GM18861 (cell line): ENCODE results near the gene ZNF497.
"Not testable (repeated sequence)": the region's sequence is repeated elsewhere in the genome, so short reads cannot be mapped to it uniquely, and the experiment has no call there.

ENCODE experiments used
- ATAC-seq: cut with Tn5 transposase; IDR thresholded peaks from one replicate; pipeline ENCODE4 v1.9.1; 2021; ENCODE audit not compliant: unreplicated experiment

ZNF497 gene

GRCh38 chr19:58350001-58350861 is 12.3 kb downstream of the ZNF497 start:
- ATAC-seq: no peak

GRCh38 chr19:58349590-58349989 is 13.0 kb downstream of the ZNF497 start:
- no peak for ATAC-seq

DNA sequence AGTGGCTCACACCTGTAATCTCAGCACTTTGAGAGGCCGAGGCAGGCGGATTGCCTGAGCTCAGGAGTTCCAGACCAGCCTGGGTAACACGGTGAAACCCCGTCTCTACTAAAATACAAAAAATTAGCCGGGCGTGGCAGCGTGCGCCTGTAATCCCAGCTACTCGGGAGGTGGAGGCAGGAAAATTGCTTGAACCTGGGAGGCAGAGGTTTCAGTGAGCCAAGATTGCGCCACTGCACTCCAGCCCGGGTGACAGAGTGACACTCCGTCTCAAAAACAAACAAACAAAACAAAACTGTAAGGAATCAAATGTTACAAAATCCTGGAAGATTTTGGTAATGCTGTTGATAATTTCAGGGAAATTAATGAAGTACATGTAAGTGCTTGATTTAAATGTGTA is 14.5 kb downstream of the ZNF497 start:
- ATAC-seq: not testable (repeated sequence)

GRCh38 chr19:58346961-58347929 is 15.3 kb downstream of the ZNF497 start:
- peak; percentile 65 for ATAC-seq

GRCh38 chr19:58345558-58345957 is 17.0 kb downstream of the ZNF497 start:
- no peak for ATAC-seq

GRCh38 chr19:58338825-58339558 is 23.6 kb downstream of the ZNF497 start:
- ATAC-seq: no peak

GRCh38 chr19:58338336-58338735 is 24.2 kb downstream of the ZNF497 start:
- ATAC-seq: no peak

DNA sequence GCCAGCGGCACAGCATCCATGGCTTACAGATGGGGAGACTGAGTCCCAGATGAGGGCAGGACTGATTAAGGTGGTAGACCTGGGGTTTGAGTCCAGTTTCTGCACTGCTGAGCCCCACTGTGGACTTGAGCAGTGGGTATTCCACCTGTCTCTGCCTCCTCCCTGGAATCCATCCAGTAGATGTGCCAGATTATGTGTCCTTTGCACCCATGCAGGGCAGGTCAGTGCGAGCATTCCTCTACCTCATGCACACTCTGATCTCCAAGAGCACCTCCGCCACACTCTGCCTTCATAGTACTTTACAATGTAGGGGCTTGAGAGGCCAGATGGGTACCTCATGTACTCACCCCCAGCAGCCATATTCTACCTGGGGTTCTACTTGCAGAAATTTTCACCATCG is 25.7 kb downstream of the ZNF497 start:
- no peak for ATAC-seq

GRCh38 chr19:58336216-58336615 is 26.3 kb downstream of the ZNF497 start:
- ATAC-seq: no peak

GRCh38 chr19:58335630-58336029 is 26.9 kb downstream of the ZNF497 start:
- ATAC-seq: no peak

- no peak for ATAC-seq
Observed at GRCh38 chr19:58334691-58335249, 27.8 kb downstream of the ZNF497 start.

DNA sequence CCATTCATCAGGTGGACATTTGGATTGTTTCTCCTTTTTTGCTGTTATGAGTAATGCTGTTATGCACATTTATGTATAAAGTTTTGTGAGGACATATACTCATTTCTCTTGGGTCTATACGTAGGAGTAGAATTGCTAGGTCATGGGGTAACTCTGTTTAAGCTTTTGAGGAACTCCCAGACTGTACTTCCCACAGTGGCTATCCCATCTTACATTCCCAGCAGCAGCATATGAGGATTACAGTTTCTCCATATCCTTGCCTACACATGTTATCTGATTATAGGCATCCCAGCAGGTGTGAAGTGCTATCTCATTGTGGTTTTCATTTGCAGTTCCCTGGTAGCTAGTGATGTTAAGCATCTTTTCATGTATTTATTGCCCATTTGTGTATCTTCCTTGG is 29.9 kb downstream of the ZNF497 start:
- no peak for ATAC-seq

DNA sequence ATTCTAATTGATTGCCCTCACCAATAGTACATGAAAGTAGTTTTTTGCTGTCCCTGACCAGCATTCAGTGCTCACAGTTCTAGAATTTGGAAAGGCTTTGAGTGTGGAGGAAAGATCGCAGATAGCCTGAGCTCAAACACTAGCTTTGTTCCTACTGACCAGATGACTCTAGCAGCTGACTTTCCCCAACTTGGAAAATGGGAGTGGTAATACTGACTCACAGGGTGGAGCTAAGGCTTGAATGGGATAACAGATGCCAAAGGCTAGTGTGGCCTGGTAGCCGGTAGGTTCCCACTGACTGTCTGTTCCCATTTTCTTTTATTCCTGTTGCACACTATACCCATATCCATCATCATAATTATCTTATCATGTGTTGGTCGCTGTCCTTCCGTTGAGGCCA is 32.1 kb downstream of the ZNF497 start:
- ATAC-seq: no peak

GRCh38 chr19:58328999-58329398 is 33.6 kb downstream of the ZNF497 start:
- ATAC-seq: no peak

GRCh38 chr19:58326914-58327726 is 35.4 kb downstream of the ZNF497 start, which contains the start of gene ZSCAN22:
TSS of gene ZSCAN22 (plus strand) at chr19:58326994. CDS start at chr19:58334803, 7,809 bp downstream.
- peak; percentile 69 for ATAC-seq

- no peak for ATAC-seq
Observed at GRCh38 chr19:58326501-58326913, 36.0 kb downstream of the ZNF497 start.

GRCh38 chr19:58325311-58326022 is 37.1 kb downstream of the ZNF497 start:
- ATAC-seq: no peak

DNA sequence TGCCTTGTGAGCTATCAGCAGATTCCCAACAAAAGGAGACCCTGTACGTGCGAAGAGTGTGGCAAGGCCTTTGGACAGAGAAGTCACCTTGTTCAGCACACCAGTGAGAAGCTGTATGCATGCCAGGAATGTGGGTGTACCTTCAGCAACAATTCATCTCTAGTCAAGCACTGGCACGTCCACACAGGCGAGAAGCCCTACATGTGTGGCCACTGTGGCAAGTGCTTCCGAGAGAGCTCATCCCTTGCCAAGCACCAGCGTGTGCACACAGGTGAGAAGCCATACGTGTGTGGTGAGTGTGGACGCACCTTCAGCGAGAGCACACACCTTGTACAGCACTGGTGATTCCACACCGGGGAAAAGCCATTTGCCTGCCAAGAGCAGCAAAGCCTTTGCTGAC is 43.3 kb downstream of the ZNF497 start:
- ATAC-seq: no peak

- no peak for ATAC-seq
Observed at GRCh38 chr19:58318297-58318696, 44.3 kb downstream of the ZNF497 start.
